HL-60 (cell line): ENCODE results near the gene GSK3B.

Experiments
- DNase-seq, 2 experiments: peaks; one replicate each; pipeline ENCODE4 v3.0.0-alpha.2; 2010 to 2020; ENCODE audit warnings: low read depth in 1 of 2, low spot score in 1 of 2
- H3K27ac ChIP-seq: fragments of 250-450 bp; sonication (Bioruptor Pico); replicated peaks from 2 replicates; pipeline ENCODE4 v1.5.1; 2020; ENCODE audit warnings: mild to moderate bottlenecking, moderate library complexity
- H3K27me3 ChIP-seq: fragments of 250-450 bp; sonication (Bioruptor Pico); 2 replicates; pipeline ENCODE4 v1.5.1; 2021; ENCODE audit warnings: mild to moderate bottlenecking, moderate library complexity; ENCODE audit not compliant: insufficient read depth, poor library complexity, severe bottlenecking
- H3K4me3 ChIP-seq: replicated peaks from 2 replicates; pipeline ENCODE4 v1.5.1; 2011; ENCODE audit warnings: mild to moderate bottlenecking, control low read depth, low read length; ENCODE audit not compliant: insufficient read depth
- CTCF ChIP-seq: IDR thresholded peaks from one replicate; pipeline ENCODE4 v1.5.1; 2011; ENCODE audit warnings: low read length, control low read depth, inconsistent platforms; ENCODE audit not compliant: insufficient read depth
- GABPA ChIP-seq: IDR thresholded peaks from 2 replicates; pipeline ENCODE4 v1.6.1; 2012; ENCODE audit warnings: low read depth
- POLR2AphosphoS5 ChIP-seq: IDR thresholded peaks from 2 replicates; pipeline ENCODE4 v1.6.1; 2012; ENCODE audit warnings: low read depth
- REST ChIP-seq: IDR thresholded peaks from 2 replicates; pipeline ENCODE4 v1.6.1; 2012; ENCODE audit warnings: low read depth; ENCODE audit not compliant: insufficient replicate concordance
- SPI1 ChIP-seq: IDR thresholded peaks from 2 replicates; pipeline ENCODE4 v1.6.1; 2012; ENCODE audit warnings: low read depth, mild to moderate bottlenecking, borderline replicate concordance

Gene GSK3B

GRCh38 chr3:119974656-119975055 lies 119.6 kb downstream of the GSK3B start:
- no peaks in the 10 kb centered on the region for H3K27me3 ChIP-seq
- TF ChIP-seq REST, result no peak
- no peak for TF ChIP-seq CTCF
- no peak for TF ChIP-seq GABPA
- no peak for TF ChIP-seq SPI1
- no peak for TF ChIP-seq POLR2AphosphoS5
- DNase-seq, result no peak
- H3K27ac ChIP-seq, result no peak overlapping the region
- H3K4me3 ChIP-seq, result no peak overlapping the region

- H3K27me3 ChIP-seq, result no peaks in the 10 kb centered on the region
- no peak for DNase-seq
- H3K27ac ChIP-seq, result no peak overlapping the region
- no peak overlapping the region for H3K4me3 ChIP-seq
- TF ChIP-seq POLR2AphosphoS5 (no peak), GABPA (no peak), SPI1 (no peak), REST (no peak), CTCF (no peak)
Observed at GRCh38 chr3:119973018-119973646, 121.1 kb downstream of the GSK3B start.

GRCh38 chr3:119969759-119970158 lies 124.5 kb downstream of the GSK3B start:
- TF ChIP-seq POLR2AphosphoS5 (no peak), GABPA (no peak), CTCF (no peak), SPI1 (no peak), REST (no peak)
- H3K27me3 ChIP-seq, result no peaks in the 10 kb centered on the region
- no peak overlapping the region for H3K27ac ChIP-seq
- no peak overlapping the region for H3K4me3 ChIP-seq
- DNase-seq, result no peak
